EH (cell line): ENCODE measurements around the gene PLXNA4.

Experiments used
- DNase-seq: peaks from one replicate; pipeline ENCODE4 v3.0.0-alpha.2; 2015; ENCODE audit warnings: low read depth

PLXNA4 gene

DNA sequence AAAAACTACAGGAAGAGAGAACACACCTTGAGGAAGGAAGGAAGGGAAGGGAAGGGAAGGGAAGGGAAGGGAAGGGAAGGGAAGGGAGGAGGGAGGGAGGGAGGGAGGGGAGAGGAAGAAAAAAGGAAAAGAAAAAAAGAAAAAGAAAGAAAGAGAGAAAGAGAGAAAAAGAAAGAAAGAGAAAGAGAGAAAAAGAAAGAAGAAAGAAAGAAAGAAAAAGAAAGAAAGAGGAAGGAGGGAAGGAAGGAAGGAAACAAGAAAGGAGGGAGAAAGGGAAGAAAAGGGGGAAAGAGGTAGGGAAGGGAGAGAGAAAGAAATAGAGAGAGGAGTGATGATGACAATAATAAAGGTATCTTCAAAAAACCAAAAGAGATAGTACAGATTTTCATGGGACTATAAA lies 12.3 kb upstream of the PLXNA4 start:
- no peak for DNase-seq

DNA sequence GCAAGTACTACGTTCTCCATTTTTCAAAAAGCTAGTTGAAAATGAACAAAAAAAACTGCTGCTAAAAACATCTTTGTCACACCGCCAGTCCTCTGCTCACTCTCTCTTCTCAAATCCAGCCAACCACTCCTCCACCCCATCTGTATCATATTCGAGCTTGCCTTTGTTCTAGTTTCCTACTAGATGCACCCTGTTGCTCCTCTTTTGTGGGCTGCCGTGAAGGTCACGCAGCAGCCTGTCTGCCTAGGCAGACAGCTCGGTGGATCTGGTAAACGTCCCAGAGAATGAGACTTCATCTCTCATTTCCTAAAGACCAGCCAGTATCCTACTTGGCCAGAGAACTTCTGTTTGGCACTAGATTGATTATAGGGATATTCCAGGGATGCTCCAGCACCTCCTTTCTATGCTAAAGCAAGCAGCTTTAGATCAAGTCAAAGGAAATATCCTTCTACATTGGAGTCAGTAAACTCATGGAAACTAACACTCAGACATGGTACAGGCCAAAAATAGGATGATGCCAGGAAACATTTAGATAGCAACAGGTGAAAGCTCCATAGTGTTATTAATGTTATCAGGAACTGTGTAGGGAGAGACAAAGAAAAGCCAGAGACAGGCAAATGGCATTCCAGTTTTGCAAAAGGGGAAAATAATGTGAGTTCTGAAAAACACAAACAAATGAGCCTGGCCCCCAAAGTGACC lies 8.7 kb upstream of the PLXNA4 start:
- no peak for DNase-seq

DNA sequence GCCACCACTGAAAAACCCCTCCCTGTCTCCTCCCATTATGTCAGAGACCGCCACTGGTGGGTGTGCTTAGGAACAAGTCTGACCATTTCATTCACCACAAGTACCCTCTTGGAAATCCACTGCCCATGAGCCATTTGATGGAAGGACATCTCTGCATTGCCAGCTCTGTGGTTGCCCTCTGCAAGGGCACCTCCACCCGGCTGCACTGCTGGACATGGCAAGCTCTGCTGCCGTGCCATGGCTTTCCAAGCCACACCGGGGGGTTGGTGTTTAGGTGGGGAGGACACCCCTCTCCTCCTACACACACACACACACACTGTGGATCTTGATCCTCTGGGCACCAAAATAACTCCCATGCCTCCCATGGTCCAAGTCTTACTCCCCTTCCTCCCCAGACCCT lies 5.2 kb upstream of the PLXNA4 start:
- DNase-seq, result no peak

DNA sequence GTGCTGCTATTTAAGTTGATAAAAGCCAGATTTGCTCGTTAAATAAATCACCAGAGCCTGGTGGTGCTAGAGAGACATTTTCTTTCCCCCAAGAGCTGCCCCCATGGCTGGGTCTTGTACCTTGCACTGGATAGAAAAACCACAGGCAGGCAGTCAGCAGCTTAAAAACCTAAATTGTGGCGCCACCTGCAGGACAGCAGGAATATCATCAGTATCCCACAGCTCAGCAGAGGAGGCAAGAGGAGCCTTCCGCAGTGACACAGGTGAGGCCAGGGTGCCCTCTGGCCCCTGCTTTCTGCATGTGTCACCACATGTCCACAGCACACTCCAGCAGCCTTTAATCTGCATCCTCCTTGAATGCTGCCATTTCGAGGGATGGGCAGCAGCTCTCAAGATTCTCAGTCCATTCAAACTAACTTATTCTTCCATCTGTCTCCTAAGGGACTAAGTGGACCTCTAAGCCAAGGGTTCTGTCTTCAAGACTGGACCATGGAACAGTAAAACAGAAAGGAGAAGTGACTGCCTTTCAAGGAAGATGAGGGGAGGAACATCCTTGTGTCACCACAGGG lies 4.5 kb upstream of the PLXNA4 start:
- DNase-seq, result peak; percentile 70

DNA sequence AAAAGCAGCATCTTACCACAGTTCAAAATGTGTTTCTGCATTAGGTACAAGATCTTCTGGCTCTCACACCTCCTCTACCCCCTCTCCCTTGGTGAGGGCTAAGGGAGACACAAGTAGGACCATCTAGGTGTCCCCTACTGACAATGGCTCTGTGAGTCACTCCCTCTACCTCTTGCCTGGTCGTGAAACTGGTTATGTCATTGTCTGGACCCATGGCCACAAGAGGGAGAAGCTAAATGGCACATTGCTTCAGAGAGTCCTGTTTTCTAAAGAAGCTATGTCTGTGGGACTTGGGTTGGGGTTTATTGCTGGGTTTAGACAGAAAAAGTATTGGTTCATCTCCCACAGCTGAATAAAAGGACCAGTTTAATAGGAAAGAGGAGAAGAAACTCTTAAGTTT lies 4.0 kb upstream of the PLXNA4 start:
- no peak for DNase-seq

DNA sequence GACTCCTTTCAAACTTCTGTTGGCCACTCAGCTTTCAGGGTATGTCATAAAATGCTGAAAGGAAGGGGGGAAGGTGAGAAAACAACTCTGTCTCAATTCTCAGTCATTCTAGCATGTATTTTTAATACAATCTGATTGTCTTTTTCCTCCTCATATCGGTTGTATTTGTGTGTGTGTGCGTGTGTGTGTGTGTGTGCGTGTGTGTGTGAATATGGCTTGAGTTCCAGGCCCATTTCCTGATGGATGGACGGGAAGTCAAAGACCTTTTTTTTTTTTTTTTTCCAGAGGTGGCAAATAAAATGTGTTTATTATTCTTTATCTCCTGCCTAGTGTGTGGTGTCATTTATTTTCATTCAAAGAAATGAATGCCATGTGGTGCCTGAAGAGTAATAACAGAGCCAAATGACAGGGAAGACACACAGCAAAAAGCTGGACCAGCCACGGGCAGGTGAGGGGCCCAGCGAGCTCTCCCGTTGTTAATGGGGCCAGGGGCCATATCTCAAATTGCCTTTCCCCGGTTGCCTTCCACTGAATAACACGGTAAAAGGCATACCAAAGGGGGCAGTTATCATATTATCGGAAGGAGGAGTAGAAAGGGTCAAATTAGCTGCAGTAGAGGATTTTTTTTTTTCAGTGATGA lies 3.1 kb upstream of the PLXNA4 start:
- no peak for DNase-seq

DNA sequence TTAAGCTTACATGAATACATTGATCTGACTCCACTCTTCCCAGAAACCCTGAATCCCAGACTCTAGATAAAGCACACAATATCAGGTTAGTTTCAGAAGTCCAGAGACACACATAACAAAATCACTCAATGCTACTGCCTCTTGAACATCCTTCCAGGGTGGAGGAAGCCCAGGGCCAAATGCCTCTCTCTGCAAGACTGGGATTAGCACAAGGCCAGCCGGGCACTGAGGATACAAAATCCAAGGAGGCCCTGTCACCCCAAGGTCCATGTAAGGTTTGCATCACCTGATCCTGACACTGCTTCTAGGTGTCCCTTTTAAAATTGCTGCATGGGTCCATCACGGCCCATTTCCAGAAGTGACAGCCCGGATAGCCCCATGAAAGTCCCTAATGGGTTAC lies 2.6 kb upstream of the PLXNA4 start:
- DNase-seq, result no peak

- no peak for DNase-seq
These were observed 1.7 kb upstream of the PLXNA4 start for GRCh38 chr7:132578050-132578370.

GRCh38 chr7:132577206-132578049 lies 1.2 kb upstream of the PLXNA4 start:
- peak; percentile 66 for DNase-seq

GRCh38 chr7:132576721-132577085 lies 433 bp upstream of the PLXNA4 start:
- DNase-seq, result no peak

- DNase-seq, result peak; percentile 44
These were observed 770 bp downstream of the PLXNA4 start for GRCh38 chr7:132575419-132575981.

- DNase-seq, result no peak
These were observed 2.0 kb downstream of the PLXNA4 start for GRCh38 chr7:132574223-132574622.

- DNase-seq, result no peak
These were observed 2.9 kb downstream of the PLXNA4 start for GRCh38 chr7:132573251-132573955.

DNA sequence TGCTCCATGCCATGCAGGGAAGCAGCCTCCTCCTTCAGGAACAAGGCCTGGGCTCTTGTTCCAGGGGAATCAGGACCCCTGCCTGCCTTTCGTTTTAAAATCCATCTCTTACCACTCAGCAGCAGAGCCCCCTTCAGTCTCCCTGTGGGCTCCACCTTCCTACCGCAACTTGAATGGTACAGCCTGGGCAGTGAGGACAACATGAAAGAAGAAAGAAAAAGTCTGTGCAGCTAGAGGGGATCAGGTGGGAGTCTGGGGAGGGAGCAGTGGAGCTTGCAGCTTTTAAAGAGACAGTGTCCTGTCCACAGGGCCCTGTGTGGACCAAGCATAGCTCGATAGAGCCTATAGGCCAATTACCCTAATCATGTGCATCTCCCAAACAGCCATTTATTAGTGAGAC lies 3.7 kb downstream of the PLXNA4 start:
- DNase-seq, result no peak

DNA sequence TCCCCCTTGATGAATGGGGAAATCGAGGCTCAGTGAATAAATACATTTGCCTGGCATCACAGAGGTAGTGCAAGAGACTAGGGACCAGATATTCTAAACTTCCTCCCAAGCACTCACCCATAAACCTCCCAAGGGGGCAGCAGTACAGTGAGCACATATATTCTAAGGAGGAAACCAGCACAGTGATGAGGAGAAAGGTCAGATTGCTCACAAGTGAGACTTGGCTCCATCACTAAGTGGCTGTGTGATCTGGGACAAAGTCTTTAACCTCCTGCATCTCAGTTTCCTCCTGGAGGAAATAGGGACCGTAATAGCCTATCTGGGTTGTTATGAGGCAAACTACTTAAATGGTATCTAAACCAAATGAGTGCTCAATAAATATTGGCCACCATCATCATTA lies 4.3 kb downstream of the PLXNA4 start:
- DNase-seq, result no peak

DNA sequence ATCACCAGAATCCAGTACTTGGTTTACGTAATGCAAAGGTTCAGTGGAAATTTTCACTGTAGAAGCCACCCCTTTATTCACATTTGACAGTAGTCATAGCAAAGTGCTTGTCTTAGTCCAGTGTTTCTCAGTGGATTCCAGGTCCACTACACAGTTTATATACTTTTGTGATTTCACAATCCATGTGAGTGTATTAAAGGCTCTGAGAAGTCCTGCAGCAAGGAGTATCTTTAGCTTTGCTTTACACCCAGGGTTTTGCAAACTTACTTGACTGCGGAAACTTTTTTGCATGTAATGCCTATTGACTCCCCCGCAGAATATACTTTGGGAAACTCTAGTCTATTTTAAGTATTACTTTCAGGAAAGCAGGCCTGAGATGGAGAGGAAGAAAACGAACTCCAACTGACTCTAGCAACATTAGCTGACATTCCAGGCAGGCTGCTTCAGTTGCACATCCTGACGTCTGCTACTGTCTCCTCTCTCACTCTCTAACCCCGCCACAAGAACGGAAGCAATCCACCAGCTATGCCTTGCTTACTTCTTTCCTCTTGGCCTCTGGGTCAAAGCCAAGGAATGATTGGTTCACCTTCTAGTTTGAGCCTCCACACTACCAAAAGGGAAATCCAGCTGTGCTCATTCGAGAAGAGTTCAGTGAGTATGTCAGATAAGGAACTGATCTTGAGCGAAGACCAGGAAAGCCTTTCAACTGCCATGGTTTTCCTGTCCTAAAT lies 6.2 kb downstream of the PLXNA4 start:
- no peak for DNase-seq

GRCh38 chr7:132568962-132569361 lies 7.3 kb downstream of the PLXNA4 start:
- DNase-seq, result no peak

- no peak for DNase-seq
These were observed 10.4 kb downstream of the PLXNA4 start for GRCh38 chr7:132565885-132566284.

GRCh38 chr7:132565441-132565840 lies 10.8 kb downstream of the PLXNA4 start:
- no peak for DNase-seq

- DNase-seq, result no peak
These were observed 11.4 kb downstream of the PLXNA4 start for GRCh38 chr7:132564849-132565248.

- peak; percentile 13 for DNase-seq
These were observed 12.2 kb downstream of the PLXNA4 start for GRCh38 chr7:132564090-132564489.
